Ecto neural progenitor cell (in vitro differentiated cells): ENCODE data around the gene DCLK2.

Experiments
- DNase-seq: peaks from one replicate; pipeline ENCODE4 v3.0.0-alpha.2; 2018; ENCODE audit warnings: low spot score

DCLK2 gene

DNA sequence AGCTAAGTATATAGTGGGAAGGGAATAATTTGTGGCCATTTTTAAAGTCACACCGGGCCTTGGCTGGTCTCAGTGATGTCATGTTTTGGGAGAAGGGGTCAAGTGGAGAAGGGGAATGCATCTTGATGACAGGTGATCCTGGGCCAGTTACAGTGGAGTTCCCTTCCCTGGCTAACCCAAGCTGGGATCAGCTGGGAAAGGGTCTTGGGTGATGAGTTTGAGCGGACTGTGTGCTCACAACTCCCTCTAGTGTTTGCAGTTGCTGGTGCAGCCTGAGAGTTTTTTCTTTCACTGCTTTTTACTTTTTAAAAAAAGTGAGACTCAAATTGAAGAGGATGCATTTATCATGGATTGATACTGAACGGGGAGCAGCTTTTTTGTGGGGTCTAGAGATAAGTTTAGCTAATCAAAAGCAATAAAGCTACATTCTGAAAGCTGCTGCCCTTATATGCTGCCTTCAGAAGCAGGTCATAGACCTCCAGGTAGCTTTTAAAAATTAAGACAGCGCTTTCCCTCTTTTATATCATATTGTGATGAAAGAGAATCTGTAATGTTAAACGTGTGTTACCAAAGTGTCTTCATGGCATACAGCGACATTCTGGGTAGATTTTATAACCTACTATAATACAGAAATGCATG lies 164.7 kb downstream of the DCLK2 start:
- DNase-seq: peak; percentile 61

DNA sequence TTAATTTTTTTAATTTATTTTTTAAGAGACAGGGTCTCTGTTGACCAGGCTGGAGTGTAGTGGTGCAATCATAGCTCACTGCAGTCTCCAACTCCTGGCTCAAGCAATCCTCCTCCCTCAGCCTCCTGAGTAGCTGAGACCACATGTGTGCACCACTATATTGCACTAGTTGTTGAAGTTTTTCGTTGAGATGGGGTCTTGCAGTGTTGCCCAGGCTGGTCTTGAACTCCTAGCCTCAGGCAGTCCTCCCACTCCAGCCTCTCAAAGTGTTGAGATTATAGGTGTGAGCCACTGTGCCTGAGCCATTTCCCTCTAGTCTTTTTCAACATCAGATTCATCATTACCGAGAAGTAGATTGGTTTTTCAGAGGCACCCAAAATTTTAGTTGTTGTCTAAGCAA lies 165.7 kb downstream of the DCLK2 start:
- DNase-seq: no peak

DNA sequence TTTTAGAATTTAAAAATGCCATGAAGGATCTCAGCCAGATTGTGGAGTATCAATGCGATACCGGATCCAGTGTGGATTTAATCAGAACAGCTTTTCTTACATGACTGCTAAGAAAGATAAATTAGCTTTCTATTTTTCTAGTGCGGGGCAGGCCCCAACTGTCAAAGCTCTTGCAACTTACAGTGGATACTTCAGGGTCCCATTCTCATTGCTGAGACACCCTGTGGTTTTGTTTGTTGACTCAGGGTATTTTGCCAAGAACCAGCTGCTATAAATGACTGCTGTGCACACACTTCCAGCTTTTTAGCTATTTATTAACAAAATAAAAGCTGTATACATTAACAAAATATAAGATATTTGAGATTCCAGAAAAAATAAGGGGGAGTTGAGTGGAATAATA lies 166.4 kb downstream of the DCLK2 start:
- no peak for DNase-seq

DNA sequence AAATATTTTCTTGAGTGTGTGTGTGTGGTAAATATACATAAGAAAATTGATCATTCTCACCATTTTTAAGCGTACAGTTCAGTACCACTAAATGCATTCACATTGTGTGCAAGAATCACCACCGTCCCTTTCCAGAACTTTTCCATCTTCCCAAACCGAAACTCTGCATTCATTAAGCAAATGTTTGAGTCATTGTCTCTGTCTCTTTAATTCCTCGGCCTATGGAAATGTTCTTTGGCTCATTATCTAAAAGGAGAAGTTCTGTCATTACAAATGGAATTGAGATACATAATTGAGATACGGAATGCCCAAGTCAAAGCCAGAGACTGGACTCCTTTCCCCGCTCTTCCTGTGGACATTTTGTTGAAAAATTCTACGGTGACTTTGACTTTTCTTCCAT lies 168.9 kb downstream of the DCLK2 start:
- no peak for DNase-seq

DNA sequence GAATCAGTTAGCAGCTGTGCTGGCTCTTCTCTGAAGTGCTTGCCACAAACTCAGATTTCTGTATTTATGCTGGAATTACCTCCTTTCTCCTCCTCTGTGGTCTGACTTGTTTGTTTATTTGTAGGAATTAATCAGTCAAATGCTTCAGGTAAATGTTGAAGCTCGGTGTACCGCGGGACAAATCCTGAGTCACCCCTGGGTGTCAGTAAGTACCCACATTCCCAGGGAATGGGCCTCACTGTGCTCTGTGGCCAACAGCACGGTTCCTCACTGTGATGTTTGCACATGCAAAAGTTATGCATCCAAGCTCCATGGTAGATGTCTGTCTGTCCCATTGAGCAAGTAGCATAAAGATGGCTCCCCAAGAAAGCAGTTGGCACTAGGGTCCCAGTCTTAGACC lies 169.9 kb downstream of the DCLK2 start:
- no peak for DNase-seq

DNA sequence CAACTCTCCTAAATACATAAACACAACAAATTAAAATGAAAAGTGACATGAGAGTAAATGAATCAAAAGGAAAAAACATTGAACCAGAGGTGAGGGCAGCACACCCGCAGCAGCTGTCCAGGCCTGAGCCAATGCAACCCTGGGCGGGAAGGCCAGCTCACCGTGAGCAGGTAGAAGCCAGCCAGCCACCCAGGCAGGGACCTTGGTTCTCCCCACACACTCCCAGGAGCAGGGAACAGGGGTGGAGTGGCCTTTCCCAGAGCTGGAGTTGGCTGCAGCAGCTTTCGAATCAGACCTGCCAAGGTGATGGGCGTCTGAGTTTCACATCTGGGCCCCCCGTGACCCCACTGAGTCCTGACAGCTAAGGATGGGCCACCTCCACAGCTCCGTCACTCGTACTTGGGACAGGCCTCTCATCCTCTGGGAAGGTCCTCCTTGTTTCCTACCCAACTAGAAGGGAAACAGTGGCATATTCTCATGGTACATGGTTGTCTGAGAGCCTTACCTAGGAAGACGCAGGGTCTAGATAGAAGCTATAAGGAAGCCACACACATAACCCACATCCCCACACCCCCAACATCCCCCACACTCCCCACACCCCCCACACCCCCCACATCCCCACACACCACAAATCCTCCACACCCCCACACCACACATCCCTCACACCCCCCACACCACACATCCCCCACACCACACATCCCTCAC lies 172.2 kb downstream of the DCLK2 start:
- DNase-seq: no peak

DNA sequence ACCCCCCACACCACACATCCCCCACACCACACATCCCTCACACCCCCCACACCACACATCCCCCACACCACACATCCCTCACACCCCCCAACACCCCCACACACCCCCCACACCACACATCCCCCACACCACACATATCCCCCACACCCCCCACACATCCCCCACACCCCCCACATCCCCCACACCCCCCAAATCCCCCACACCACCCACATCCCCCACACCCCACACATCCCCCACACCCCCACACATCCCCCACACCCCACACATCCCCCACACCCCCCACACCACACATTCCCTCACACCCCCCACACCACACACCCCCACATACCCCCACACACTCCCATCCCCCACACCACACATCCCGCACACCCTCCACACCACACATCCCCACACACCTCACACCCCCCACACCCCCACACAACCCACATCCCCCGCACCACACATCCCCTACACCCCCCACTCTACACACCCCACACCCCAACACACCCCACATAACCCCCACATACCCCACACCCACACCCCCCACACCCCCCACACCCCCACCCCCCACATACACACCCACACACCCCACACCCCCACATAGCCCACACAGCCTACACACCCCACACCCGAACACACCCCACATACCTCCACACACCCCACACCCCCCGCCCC lies 172.9 kb downstream of the DCLK2 start:
- no peak for DNase-seq

DNA sequence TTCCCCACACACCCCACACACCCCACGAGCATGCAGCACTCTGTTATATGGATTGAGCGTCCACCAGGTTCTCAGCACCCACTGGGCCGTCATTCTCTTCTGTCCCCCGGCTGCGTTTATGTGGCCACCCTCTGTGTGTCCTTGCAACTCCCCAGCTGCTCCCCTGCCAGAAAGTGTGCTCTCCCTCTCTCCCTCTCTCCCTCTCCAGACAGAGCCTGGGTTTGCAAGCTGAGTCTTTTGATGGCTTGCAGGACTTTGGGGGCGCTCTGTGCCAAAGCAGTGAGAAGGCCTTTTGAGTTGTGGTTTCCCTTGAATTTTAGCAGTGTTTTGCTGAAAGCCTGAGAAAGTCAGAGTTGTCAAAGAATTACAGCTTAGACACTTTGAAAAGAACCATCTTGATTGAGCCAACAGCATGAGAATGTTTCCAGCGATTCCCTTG lies 173.5 kb downstream of the DCLK2 start:
- no peak for DNase-seq

DNA sequence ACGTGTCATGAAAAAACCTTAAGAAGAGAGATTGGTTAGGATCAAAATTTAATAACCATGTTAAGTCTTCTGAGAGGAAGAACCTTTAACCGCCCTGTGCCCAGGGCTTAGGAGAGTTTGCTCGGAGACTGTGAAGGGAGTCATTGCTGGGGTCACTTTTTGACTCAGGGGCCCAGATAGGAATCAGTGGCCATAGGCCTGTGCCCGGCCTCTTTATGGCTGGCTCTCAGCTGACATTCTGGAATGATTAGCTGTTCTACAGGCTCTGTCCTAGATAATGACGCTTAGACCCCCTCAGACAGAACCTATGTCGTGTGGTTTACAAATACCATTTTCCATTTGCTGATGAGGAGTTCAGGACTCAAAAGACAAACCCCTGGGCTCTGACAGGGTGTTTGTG lies 174.1 kb downstream of the DCLK2 start:
- DNase-seq: no peak

DNA sequence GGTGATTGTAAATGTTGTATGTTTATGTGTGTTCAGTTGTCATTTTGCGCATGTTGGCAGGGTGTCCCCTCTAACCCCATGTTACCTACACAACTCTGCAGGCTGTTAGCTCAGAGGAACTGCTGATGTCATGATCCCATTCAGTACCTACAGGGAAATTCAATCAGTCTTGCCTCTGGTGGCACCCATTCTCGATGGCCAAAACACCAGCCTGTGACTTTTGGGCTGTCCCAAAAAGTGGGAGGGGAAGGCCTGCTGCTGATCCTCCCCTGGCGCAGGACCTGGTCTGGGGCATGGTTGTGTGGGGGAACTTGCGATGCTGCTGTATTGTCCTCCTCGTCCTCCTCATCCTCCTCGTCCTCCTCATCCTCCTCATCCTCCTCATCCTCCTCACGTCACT lies 174.5 kb downstream of the DCLK2 start:
- no peak for DNase-seq

DNA sequence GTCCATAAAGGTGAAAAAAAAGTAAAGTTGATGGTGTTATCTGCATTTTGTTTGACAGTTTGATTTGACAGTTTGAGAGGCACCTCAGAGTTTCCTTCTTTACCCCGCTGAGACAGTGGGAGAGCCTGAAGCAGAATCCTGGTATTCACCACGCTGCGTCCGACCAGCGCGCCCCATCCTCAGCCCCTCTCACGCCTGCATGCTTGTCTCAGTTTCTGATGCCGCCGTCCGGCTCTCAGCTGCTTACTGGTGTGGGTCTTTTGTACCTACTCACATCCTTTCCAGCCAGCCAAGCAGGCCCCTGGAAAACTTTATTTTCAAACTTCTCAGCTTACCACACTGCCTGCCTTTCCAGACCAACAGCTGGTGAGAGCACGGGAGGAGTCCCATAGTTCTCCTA lies 175.2 kb downstream of the DCLK2 start:
- DNase-seq: no peak

DNA sequence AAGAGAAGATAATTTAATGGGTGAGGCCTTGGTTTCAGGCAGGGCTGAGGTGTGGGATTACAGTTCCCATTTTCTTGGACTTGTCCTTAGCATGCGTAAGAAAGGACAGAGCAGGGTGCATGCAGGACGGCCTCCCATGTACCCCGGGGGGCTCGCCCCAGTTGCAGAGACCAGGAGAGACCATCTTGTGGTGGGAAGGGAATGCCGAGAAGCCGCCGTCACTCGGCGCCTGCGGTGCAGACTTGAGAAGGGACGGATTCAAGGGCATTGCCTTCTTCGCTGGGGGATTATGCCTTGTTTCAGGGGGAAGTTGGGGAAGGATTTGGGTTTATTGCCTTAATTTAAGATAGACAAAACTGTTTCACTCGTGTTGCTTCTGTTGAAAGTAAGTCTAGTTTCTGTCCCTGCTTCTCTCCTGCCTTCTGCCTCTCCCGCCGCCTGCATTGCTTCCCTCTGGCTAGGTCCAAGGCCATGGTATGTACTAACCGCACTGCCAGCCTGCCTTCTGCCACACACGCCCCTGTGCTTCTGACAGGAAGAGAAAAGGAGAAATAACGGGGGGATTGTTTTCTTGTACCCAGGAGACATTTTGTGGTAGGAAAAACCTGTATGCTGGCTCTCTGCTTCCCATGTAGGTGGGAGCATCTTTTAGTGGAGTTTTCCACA lies 175.9 kb downstream of the DCLK2 start:
- DNase-seq: no peak

DNA sequence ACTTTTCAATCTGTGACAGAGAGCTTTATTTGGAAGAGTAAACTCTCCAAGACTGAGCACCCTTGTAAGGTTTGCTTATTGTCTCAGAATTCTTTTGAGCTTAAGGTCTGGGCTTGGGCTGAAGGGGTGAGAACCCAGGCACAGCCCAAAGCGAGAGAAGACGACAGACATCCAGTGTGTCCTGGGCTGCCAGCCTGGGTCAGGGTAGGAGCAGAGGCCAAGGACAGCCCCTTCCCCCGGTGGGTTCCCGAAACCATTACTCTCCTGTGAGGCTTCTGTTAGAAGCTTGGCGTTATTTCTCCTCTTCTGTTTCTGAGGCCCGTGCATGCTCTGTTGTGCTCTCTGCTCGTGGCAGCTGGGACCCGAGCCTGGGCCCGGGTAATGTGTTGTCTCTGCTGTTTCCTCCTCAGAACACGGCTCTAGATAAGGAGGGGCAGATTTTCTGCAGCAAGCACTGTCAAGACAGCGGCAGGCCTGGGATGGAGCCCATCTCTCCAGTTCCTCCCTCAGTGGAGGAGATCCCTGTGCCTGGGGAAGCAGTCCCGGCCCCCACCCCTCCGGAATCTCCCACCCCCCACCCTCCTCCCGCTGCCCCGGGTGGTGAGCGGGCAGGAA lies 177.5 kb downstream of the DCLK2 start:
- DNase-seq: no peak

DNA sequence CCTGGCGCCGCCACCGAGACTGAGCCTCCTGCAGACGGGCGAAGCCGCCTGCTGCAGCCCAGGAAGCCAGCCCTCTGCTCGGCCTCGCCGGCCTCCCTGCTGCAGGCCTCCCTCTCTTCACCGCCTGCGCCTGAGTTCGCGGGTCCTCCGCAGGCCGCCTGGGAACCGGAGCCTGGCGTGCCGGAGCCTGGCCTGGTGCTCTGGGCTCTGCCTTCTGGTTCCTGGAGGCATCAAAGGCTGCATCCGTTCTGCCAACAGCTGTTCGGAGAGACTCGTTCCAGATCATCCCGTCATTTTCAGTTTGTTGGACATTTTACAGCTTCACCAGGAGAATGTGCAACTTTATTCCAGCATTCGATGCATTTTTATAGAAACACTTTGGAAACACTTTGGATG lies 178.0 kb downstream of the DCLK2 start:
- no peak for DNase-seq

DNA sequence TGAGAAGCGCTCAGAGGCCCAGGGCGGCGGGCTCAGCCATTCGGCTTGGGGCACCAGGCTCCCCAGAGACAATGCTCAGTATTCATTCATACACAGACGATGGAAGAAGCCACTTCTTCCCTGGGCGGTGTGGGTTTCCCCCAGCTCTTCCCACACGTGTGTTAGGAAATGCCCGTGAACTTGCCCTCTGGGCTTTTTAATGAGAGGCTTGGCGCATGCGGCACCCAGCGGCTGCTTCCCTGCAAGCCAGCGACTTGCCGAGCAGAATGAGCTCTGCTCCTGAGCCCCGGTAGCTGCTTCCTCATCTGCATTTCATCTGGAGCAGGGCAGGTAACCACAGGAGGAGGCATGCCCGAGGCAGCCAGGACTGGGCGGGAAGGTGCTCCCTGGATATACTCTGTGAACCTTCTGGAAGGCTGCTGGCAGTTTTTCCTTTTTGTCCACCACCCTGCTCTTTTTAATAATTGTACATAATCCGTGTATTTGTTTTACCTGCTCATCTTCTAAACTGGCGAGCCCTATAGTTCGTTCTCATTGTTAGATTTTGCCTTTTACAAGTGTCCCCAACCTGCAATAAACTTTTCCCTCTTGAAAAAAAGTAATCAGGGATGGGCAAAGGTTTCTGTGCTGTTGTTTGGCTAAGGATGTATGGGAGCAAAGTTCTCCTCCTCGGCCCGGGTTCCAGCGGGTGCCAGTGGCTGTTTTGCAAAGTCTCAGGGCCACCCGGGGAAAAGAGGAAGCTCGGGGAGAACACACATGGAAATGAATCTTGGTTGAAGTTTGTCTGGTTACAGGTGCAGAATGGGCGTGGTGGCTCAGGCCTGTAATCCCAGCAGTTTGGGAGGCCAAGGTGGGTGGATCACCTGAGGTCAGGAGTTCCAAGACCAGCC lies 178.8 kb downstream of the DCLK2 start:
- no peak for DNase-seq

DNA sequence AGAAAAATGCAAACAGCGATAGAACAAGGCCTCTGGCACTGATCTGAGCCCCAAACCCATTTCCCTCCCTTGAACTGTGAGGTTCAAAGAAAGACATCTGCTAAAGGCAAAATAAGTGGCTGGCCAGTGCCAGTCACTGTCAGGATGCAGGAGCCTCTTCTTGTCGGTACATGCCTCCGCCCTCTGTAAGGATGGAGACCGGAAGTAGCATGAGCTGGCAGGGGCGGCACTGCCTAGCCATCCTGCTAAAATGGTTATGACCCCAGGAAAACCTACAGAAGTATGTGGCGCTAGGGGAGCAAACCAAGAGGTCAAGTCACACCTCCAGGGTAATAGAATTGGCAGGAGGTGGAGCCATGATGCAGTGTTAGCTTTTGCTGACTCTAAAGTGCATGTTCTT lies 180.3 kb downstream of the DCLK2 start:
- no peak for DNase-seq

DNA sequence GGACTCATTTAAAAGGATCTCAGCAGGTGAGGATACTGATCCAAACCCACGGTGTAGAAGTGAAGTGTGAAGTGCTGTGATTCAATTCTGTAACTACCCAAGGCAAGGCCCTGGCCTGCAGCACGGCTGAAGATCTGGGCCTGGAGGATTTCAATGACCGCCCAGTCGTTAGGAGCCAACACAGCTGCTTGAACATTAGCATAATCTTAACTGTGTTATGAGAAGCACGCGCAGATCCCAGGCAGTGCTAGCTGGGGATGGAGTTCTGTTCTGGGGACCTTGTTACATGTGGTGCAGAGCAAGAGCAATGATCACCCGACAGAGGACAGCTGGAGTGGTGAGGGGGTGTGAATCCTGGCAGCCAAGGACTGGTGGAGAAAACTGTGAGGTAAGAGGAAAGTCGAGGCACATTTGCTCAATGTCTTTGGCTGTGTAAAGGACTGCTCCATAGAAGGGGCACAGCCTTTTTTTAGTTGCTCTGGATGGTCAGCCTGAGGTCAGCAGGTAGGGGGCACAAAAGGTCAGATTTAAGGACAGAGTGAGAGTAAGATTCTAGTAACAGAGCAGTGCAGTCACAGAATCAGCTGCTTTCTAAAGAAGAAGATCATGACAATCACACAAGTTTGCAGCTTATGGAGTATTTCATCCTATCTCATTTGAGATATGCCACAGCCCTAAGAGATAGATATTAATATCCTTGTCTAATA lies 181.8 kb downstream of the DCLK2 start:
- DNase-seq: no peak

DNA sequence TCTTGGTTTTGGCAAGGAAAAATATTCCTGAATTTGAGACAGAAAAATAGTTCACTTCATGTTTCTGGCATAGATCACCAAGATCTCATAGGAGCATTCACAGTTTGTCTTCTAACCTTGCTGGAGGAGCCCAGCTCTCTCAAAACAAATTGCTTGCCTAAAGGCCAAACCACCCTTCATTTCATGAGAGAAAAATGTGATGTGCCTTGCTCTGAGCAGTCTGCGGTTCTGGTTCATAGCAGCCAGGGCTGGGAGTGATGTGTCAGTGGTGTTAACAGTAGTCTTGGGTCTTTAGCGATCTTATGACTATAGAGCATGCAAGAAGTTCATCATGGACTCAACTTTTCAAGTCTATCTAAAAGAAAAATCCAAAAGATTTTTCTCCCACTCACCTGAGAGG lies 183.3 kb downstream of the DCLK2 start:
- no peak for DNase-seq

DNA sequence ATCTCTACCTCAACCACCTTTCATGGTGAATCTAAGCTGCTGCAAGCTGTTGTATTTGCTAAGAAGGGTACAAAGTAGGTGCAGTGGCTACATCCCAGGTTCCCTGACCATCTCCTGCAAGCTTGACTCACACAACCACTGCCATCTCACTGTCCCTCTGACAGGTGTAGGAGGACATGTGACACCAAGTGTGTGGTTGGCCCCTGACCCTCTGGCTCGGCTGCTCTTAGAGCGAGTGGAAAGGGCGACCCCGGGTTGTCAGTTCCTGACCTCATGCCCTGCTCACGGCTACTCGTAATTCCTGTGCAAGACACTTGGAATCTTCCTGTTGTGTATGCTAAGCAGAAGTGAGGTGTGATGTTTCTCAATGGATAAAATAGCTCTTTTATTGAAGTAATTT lies 184.4 kb downstream of the DCLK2 start:
- DNase-seq: no peak

DNA sequence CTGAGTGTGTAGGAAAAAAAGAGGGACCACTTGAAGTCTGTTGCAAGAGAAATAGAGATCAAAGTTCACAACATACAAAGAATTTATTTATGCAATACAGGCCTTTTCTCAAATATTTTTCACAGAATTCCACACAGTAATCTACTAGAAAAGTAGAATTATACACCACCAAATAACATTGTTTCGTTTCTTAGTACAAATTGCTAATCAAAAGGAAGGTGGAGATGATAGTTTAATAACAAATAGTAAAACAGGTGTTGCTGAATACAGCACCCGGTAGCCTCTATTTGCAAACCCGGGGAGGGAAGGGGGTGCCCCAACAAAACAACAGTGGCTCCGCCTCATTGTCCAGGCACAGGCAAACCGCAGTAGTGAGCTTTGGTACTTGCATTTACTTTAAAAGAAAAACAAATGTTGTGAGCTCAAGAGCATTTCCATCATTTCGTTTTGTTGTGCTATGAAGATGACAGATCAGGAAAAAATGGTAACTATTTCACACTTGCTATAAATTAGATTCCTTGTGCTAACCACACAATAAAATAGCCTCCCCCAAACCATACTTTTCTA lies 186.4 kb downstream of the DCLK2 start:
- no peak for DNase-seq

DNA sequence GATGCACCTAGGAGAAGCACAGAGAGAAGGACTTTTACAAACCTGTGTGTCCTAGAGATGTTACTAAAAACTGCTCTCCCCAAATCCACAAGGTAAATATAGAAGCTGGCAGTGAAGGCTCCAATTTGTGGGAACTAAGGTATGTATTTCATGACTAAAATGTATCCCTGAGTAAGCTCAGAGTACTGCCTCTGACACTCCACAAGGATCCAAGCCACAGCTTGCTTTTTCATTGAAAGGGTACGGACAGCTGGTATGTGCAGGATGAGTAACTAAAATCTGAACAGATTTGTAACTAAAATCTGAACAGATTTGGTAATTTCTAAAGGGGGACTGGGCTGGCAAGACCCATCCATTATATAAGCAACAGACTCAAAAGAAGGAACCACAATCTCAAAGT lies 187.6 kb downstream of the DCLK2 start:
- DNase-seq: no peak
